Tibial artery (tissue), 4 donors: ENCODE measurements around the gene TIAM2.
"Not testable (repeated sequence)": the region's sequence is repeated elsewhere in the genome, so short reads cannot be mapped to it uniquely, and the experiment has no call there.

ENCODE experiments used
- DNase-seq, 2 donors: peaks; one replicate each; pipeline ENCODE4 v3.0.0-alpha.2; 2019
- H3K27ac ChIP-seq, 2 donors: fragments of 200-600 bp; sonication (generic) in 1 of 2; 1 replicate in 1 of 2; 2 replicates in 1 of 2; pipeline ENCODE4 v1.5.1; 2018 to 2019; ENCODE audit warnings: mild to moderate bottlenecking in 1 of 2
- H3K27me3 ChIP-seq, 2 donors: fragments of 200-600 bp; sonication (generic) in 1 of 2; one replicate each; pipeline versions ENCODE4 v1.5.1 to v1.6.0; 2016 to 2019
- H3K36me3 ChIP-seq, 3 donors: fragments of 200-600 bp; sonication (generic) in 2 of 3; one replicate each; pipeline ENCODE4 v1.5.1; 2016 to 2019; ENCODE audit warnings: mild to moderate bottlenecking in 2 of 3
- H3K4me1 ChIP-seq, 4 donors: fragments of 200-600 bp; sonication (generic) in 2 of 4; 1 replicate in 3 of 4; 2 replicates in 1 of 4; pipeline ENCODE4 v1.5.1; 2016 to 2019
- H3K4me3 ChIP-seq, 2 donors: fragments of 200-600 bp; sonication (generic) in 1 of 2; 1 replicate in 1 of 2; 2 replicates in 1 of 2; pipeline ENCODE4 v1.5.1; 2018 to 2019; ENCODE audit warnings: mild to moderate bottlenecking in 2 of 2
- H3K9me3 ChIP-seq, 3 donors: fragments of 200-600 bp; sonication (generic) in 1 of 3; one replicate each; pipeline ENCODE4 v1.5.1; 2016 to 2019
- intact Hi-C: fragments of 100-400 bp; cut with DNase I; formaldehyde crosslinking; loops from one replicate; pipeline ENCODE4 v1.15.0; 2023; ENCODE audit warnings: low total_unique reads
- TF ChIP-seq, protein P1 (sequence below), 2 experiments: fragments of 200-600 bp in 1 of 2; fragments of 450-650 bp in 1 of 2; IDR thresholded peaks; one replicate each; pipeline ENCODE4 v1.5.1; 2017 to 2019; ENCODE audit warnings: antibody characterized with exemption in 2 of 2, mild to moderate bottlenecking in 1 of 2, moderate library complexity in 1 of 2

TIAM2 gene

GRCh38 chr6:155112757-155113156 lies 117.6 kb downstream of the TIAM2 start:
- H3K9me3 ChIP-seq, result no peaks in the 10 kb centered on the region
- TF ChIP-seq, protein P1, sequence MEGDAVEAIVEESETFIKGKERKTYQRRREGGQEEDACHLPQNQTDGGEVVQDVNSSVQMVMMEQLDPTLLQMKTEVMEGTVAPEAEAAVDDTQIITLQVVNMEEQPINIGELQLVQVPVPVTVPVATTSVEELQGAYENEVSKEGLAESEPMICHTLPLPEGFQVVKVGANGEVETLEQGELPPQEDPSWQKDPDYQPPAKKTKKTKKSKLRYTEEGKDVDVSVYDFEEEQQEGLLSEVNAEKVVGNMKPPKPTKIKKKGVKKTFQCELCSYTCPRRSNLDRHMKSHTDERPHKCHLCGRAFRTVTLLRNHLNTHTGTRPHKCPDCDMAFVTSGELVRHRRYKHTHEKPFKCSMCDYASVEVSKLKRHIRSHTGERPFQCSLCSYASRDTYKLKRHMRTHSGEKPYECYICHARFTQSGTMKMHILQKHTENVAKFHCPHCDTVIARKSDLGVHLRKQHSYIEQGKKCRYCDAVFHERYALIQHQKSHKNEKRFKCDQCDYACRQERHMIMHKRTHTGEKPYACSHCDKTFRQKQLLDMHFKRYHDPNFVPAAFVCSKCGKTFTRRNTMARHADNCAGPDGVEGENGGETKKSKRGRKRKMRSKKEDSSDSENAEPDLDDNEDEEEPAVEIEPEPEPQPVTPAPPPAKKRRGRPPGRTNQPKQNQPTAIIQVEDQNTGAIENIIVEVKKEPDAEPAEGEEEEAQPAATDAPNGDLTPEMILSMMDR (IDR thresholded peaks at IDR 0.05), result no peak
- no peak overlapping the region for H3K27ac ChIP-seq
- H3K36me3 ChIP-seq, result no peaks in the 10 kb centered on the region
- intact Hi-C loops, result no loop called here
- no peak for DNase-seq
- H3K27me3 ChIP-seq, result no peaks in the 10 kb centered on the region
- H3K4me1 ChIP-seq, result peaks cover 0 to 7% (median 0%) of the 10 kb centered on the region in 4 donors
- no peak overlapping the region for H3K4me3 ChIP-seq

DNA sequence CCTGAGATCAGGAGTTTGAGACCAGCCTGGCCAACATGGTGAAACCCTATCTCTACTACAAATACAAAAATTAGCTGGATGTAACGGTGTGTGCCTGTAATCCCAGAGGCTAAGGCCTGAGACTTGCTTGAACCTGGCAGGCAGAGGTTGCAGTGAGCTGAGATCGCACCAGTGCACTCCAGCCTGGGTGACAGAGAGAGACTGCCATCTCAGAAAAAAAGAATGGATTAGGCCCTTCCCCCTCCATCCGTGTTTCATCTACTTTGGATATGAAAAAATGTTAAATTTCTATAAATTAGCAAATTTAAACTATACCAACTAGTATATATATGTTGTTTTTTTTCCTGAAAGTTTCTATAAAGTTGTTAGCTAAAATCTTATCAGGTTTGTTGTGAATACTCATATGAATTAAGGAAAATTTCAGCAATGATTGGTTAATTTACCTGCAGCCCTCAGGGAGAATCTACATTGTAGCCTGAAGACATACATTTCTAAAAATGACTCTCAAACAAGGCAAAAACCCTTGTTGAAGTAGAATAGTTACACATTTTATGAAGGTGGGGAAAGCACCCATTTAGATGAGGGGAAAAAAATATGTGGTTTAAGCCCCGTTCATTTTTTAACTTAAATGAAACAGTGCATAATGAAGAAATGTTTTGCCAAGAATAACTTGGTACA lies 120.9 kb downstream of the TIAM2 start:
- Histone ChIP-seq H3K9me3 (no peaks in the 10 kb centered on the region), H3K27ac (no peak overlapping the region), H3K4me1 (peaks cover 0 to 12% (median 0%) of the 10 kb centered on the region in 4 donors), H3K36me3 (no peaks in the 10 kb centered on the region), H3K27me3 (no peaks in the 10 kb centered on the region), H3K4me3 (no peak overlapping the region)
- intact Hi-C loops, result no loop called here
- TF ChIP-seq, protein P1 (IDR thresholded peaks at IDR 0.05), result no peak
- no peak for DNase-seq

DNA sequence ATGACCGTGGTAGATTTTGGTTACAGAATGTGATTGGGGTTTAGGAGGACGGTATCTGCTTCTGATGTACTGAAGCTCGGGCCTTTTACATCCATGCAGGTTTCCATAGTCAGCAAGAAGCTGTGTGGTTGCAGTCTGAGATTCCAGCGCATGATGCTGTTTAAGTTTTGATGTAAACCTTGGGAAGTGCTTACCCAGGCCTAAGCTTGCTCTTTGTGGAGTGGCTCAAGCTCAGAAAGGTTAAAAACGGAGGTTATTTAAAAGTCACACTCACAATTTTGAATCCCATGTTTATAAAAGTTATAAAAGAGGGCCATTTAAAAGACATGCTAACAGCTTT lies 121.4 kb downstream of the TIAM2 start:
- no peak for DNase-seq
- no peaks in the 10 kb centered on the region for H3K9me3 ChIP-seq
- peaks cover 0 to 16% (median 0%) of the 10 kb centered on the region in 4 donors for H3K4me1 ChIP-seq
- TF ChIP-seq, protein P1 (IDR thresholded peaks at IDR 0.05), result no peak
- intact Hi-C loops, result no loop called here
- H3K36me3 ChIP-seq, result no peaks in the 10 kb centered on the region
- no peaks in the 10 kb centered on the region for H3K27me3 ChIP-seq
- no peak overlapping the region for H3K27ac ChIP-seq
- H3K4me3 ChIP-seq, result no peak overlapping the region

DNA sequence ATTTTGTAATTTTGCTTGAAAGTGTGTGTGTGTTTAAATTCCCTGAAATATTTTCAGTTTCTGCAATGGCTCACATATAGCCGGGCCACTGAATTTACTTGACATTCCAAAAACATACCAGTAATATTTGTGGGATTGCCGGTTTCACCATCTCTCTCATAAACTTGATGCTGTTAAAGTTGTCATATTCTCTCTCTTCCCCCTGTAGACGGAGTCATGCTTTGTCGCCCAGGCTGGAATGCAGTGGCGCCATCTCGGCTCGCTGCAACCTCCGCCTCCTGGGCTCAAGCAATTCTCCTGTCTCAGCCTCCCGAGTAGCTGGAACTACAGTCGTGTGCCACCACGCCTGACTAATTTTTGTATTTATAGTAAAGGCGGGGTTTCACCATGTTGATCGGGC lies 122.1 kb downstream of the TIAM2 start:
- DNase-seq, result no peak
- peaks cover 0 to 20% (median 0%) of the 10 kb centered on the region in 4 donors for H3K4me1 ChIP-seq
- no peaks in the 10 kb centered on the region for H3K27me3 ChIP-seq
- no peak overlapping the region for H3K4me3 ChIP-seq
- no peak overlapping the region for H3K27ac ChIP-seq
- H3K36me3 ChIP-seq, result no peaks in the 10 kb centered on the region
- TF ChIP-seq, protein P1 (IDR thresholded peaks at IDR 0.05), result no peak
- intact Hi-C loops, result no loop called here
- H3K9me3 ChIP-seq, result no peaks in the 10 kb centered on the region

- TF ChIP-seq, protein P1 (IDR thresholded peaks at IDR 0.05), result no peak
- intact Hi-C loops, result no loop called here
- Histone ChIP-seq H3K27ac (no peak overlapping the region), H3K36me3 (no peaks in the 10 kb centered on the region), H3K27me3 (no peaks in the 10 kb centered on the region), H3K4me3 (no peak overlapping the region), H3K9me3 (no peaks in the 10 kb centered on the region), H3K4me1 (peaks cover 0 to 20% (median 0%) of the 10 kb centered on the region in 4 donors)
- no peak for DNase-seq
Observed at GRCh38 chr6:155117785-155118184, 122.7 kb downstream of the TIAM2 start.

- intact Hi-C loops, H3K36me3 ChIP-seq: not testable (repeated sequence)
Observed at GRCh38 chr6:155119201-155119600, 124.1 kb downstream of the TIAM2 start.

More at GRCh38 chr6:155119201-155119600, 124.1 kb downstream of the TIAM2 start:
- not testable (repeated sequence) for H3K9me3 ChIP-seq, H3K4me3 ChIP-seq, H3K27ac ChIP-seq, H3K27me3 ChIP-seq, DNase-seq
- H3K4me1 ChIP-seq, result peaks cover 0 to 20% (median 0%) of the 10 kb centered on the region in 4 donors
